ENCODE measurements around the gene VWA7. TPM values are rescaled to one million over a fixed set of nuclear protein-coding genes. Genes with fewer than 3 reads are reported as not detected.
"Not testable (repeated sequence)": the region's sequence is repeated elsewhere in the genome, so short reads cannot be mapped to it uniquely, and the experiment has no call there.

Gene VWA7
- polyA plus RNA-seq, 1 of the 3 experiments (the other 2 are of a cell fraction) = 0.56 TPM

- TF ChIP-seq TEAD4 (IDR thresholded peaks at IDR 0.05; ENCODE audit: borderline replicate concordance, insufficient read depth) (0 out of 2 replicates have a peak, but pooled peaks have one; percentile 17), TCF12 (IDR thresholded peaks at IDR 0.05) (no peak), SMC3 (IDR thresholded peaks at IDR 0.05; ENCODE audit: low read depth, low read length) (no peak), EZH2phosphoT487 (IDR thresholded peaks at IDR 0.05; ENCODE audit: borderline replicate concordance, low read depth) (no peak), CHD2 (IDR thresholded peaks at IDR 0.05; ENCODE audit: low read length, partially characterized antibody) (peak; percentile 62)
Measured at GRCh38 chr6:31814677-31815024, 37.5 kb upstream of the VWA7 start (continued).

- Histone ChIP-seq H3K9me2 (no peaks in the 10 kb centered on the region), H3K9ac (peak overlapping the region; percentile 34; the same call in 1 of the 2 replicates), H3K79me2 (ENCODE audit: insufficient read depth) (peaks cover 7% of the 10 kb centered on the region; the same call in 1 of the 2 replicates), H3K9me3 (no peaks in the 10 kb centered on the region), H3K4me2 (no peak overlapping the region), H3K4me3 (ENCODE audit: low read depth in 2 of 2, low read length in 1 of 2) (no peak overlapping the region), H3K27me3 (ENCODE audit: insufficient read depth) (no peaks in the 10 kb centered on the region), H3K36me3 (replicated peaks in 1 of 2; ENCODE audit: control insufficient read depth in 1 of 2, insufficient read depth in 2 of 2, low read length in 1 of 2) (no peaks in the 10 kb centered on the region), H4K20me1 (ENCODE audit: insufficient read depth) (no peaks in the 10 kb centered on the region), H3K4me1 (ENCODE audit: control insufficient read depth in 1 of 2, insufficient read depth in 2 of 2, low read depth in 1 of 2, low read length in 1 of 2) (peaks cover 4 to 6% of the 10 kb centered on the region in 2 experiments; a peak in 2 of 4 replicates), H2AFZ (ENCODE audit: low read depth) (peak overlapping the region; percentile 71; the same call in 1 of the 2 replicates), H3F3A (replicated peaks; ENCODE audit: insufficient read depth) (peaks cover 11% of the 10 kb centered on the region), H3K27ac (ENCODE audit: low read depth in 2 of 2, low read length in 1 of 2) (peak overlapping the region; percentile 47 to 98; a peak in 2 of 4 replicates)
- TF ChIP-seq FOXM1 (IDR thresholded peaks at IDR 0.05; ENCODE audit: low read depth) (no peak), RAD21 (IDR thresholded peaks at IDR 0.05; ENCODE audit: low read length) (no peak), CTCF (IDR thresholded peaks at IDR 0.05) (no peak)
- POLR2A ChIA-PET = interaction anchor here (1.4 to 2.2 kb wide), 3 partner anchors 14 to 84 kb away, joined by 5 to 9 read pairs (median 6); partner anchors contain the start of genes DDAH2 and HSPA1B
- DNase-seq = no peak
- CTCF ChIA-PET = interaction anchor here (0.8 to 4.5 kb wide), 7 partner anchors 17 to 125 kb away, joined by 3 to 27 read pairs (median 3); partner anchors contain the start of gene VARS1
- WGBS (ENCODE audit: low lambda C conversion rate) = 94% methylated on average over 7 of the region's 7 CpGs
Measured at GRCh38 chr6:31813465-31813849, 36.3 kb upstream of the VWA7 start.

GRCh38 chr6:31811645-31812044 is 34.5 kb upstream of the VWA7 start:
- ChIA-PET CTCF (interaction anchor here (1.0 to 4.5 kb wide), 4 partner anchors 16 to 266 kb away, joined by 3 to 27 read pairs (median 8); partner anchors contain the start of genes ATP6V1G2 and VARS1), POLR2A (interaction anchor here (0.6 kb wide), 1 partner anchor 319 kb away, joined by 5 read pairs; no protein-coding TSS in a partner anchor)
- H3K4me3 ChIP-seq (ENCODE audit: low read depth in 2 of 2, low read length in 1 of 2) = no peak overlapping the region
- no peaks in the 10 kb centered on the region for H4K20me1 ChIP-seq (ENCODE audit: insufficient read depth)
- H2AFZ ChIP-seq (ENCODE audit: low read depth) = no peak overlapping the region; the same call in 1 of the 2 replicates
- no peak for TF ChIP-seq GABPA (IDR thresholded peaks at IDR 0.05; ENCODE audit: low read depth)
- TF ChIP-seq ELF1 (IDR thresholded peaks at IDR 0.05) = no peak
- no peak for TF ChIP-seq TCF12 (IDR thresholded peaks at IDR 0.05)
- no peak for TF ChIP-seq TEAD4 (IDR thresholded peaks at IDR 0.05; ENCODE audit: borderline replicate concordance, insufficient read depth)
- TF ChIP-seq MXI1 (IDR thresholded peaks at IDR 0.05; ENCODE audit: low read depth, low read length) = no peak
- TF ChIP-seq MAX (IDR thresholded peaks at IDR 0.05; ENCODE audit: low read depth) = no peak
- no peak for TF ChIP-seq EZH2phosphoT487 (IDR thresholded peaks at IDR 0.05; ENCODE audit: borderline replicate concordance, low read depth)
- no peak for TF ChIP-seq PBX3 (IDR thresholded peaks at IDR 0.05)
- no peak for TF ChIP-seq SIN3A (IDR thresholded peaks at IDR 0.05; ENCODE audit: borderline replicate concordance, low read depth, low read length)
- H3K9me3 ChIP-seq = no peaks in the 10 kb centered on the region
- no peaks in the 10 kb centered on the region for H3K36me3 ChIP-seq (replicated peaks in 1 of 2; ENCODE audit: control insufficient read depth in 1 of 2, insufficient read depth in 2 of 2, low read length in 1 of 2)
- H3K27me3 ChIP-seq (ENCODE audit: insufficient read depth) = no peaks in the 10 kb centered on the region
- H3K9ac ChIP-seq = no peak overlapping the region
- no peak for DNase-seq
- 94% methylated on average over 12 of the region's 12 CpGs for WGBS (ENCODE audit: low lambda C conversion rate)
- no peak overlapping the region for H3K27ac ChIP-seq (ENCODE audit: low read depth in 2 of 2, low read length in 1 of 2)
- no peaks in the 10 kb centered on the region for H3K9me2 ChIP-seq
- H3K79me2 ChIP-seq (ENCODE audit: insufficient read depth) = no peaks in the 10 kb centered on the region
- no peak overlapping the region for H3K4me2 ChIP-seq
- peaks cover 19% of the 10 kb centered on the region for H3F3A ChIP-seq (replicated peaks; ENCODE audit: insufficient read depth)
- peaks cover 4 to 6% of the 10 kb centered on the region in 2 experiments; a peak in 2 of 4 replicates for H3K4me1 ChIP-seq (ENCODE audit: control insufficient read depth in 1 of 2, insufficient read depth in 2 of 2, low read depth in 1 of 2, low read length in 1 of 2)

- not testable (repeated sequence) for H3K27ac ChIP-seq (ENCODE audit: low read depth in 2 of 2, low read length in 1 of 2); H3K36me3 ChIP-seq (replicated peaks in 1 of 2; ENCODE audit: control insufficient read depth in 1 of 2, insufficient read depth in 2 of 2, low read length in 1 of 2); DNase-seq; H3K4me2 ChIP-seq; H4K20me1 ChIP-seq (ENCODE audit: insufficient read depth); H3K4me3 ChIP-seq (ENCODE audit: low read depth in 2 of 2, low read length in 1 of 2); H3K9ac ChIP-seq; H3K4me1 ChIP-seq (ENCODE audit: control insufficient read depth in 1 of 2, insufficient read depth in 2 of 2, low read depth in 1 of 2, low read length in 1 of 2); H3K27me3 ChIP-seq (ENCODE audit: insufficient read depth); H2AFZ ChIP-seq (ENCODE audit: low read depth); H3K9me3 ChIP-seq; H3K9me2 ChIP-seq
- Histone ChIP-seq H3K79me2 (ENCODE audit: insufficient read depth) (peaks cover 27% of the 10 kb centered on the region), H3F3A (replicated peaks; ENCODE audit: insufficient read depth) (peaks cover 11% of the 10 kb centered on the region)
- POLR2A ChIA-PET = interaction anchor here (0.7 to 0.8 kb wide), 2 partner anchors 13 to 81 kb away, joined by 3 to 4 read pairs; partner anchors contain the start of gene VARS1
- CTCF ChIA-PET = interaction anchor here (3.1 kb wide), 1 partner anchor 79 kb away, joined by 14 read pairs; the partner anchor contains the start of gene DDAH2
- WGBS (ENCODE audit: low lambda C conversion rate) = 94% methylated on average over 10 of the region's 10 CpGs
Measured at GRCh38 chr6:31808599-31808998, 31.5 kb upstream of the VWA7 start.

Measured in SK-N-SH (cell line).